ENCODE results near the gene PIK3CD. TPM values are rescaled to one million over a fixed set of nuclear protein-coding genes. Genes with fewer than 3 reads are reported as not detected.

PIK3CD gene
- total and polyA plus RNA-seq, 4 donors = 1.8 to 11.3 (median 3.4) TPM

DNA sequence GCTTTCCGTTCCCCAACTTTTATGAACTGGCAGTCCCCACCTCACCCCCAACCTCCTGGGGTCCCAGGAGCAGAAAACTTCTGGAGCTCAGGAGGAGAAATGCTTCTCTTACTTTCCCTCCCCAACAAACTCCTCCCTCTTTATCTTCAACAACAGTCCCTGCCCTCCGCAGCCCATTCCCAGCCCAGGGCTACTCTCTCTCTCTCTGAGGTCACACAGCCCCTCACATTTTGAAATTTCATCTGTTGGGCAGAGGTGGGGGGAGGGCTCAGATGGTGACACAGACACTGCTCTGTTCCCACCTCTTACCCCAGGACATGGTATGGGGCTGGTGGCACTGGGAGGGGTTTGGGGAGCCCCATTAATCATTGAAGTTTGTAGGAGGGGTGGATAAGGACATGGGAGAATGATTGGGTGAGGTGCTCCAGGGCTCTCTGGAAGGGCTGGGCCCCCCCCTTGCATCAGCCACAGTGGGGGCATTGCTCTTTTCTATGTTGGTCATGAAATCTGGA lies 6.0 kb downstream of the PIK3CD start (continued):
- TF ChIP-seq, protein P1, sequence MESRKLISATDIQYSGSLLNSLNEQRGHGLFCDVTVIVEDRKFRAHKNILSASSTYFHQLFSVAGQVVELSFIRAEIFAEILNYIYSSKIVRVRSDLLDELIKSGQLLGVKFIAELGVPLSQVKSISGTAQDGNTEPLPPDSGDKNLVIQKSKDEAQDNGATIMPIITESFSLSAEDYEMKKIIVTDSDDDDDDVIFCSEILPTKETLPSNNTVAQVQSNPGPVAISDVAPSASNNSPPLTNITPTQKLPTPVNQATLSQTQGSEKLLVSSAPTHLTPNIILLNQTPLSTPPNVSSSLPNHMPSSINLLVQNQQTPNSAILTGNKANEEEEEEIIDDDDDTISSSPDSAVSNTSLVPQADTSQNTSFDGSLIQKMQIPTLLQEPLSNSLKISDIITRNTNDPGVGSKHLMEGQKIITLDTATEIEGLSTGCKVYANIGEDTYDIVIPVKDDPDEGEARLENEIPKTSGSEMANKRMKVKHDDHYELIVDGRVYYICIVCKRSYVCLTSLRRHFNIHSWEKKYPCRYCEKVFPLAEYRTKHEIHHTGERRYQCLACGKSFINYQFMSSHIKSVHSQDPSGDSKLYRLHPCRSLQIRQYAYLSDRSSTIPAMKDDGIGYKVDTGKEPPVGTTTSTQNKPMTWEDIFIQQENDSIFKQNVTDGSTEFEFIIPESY (IDR thresholded peaks at IDR 0.05) = no peak
- TF ChIP-seq TAF1 (conservative IDR thresholded peaks at IDR 0.05) (no peak), HNF4G (IDR thresholded peaks at IDR 0.05) (no peak)

DNA sequence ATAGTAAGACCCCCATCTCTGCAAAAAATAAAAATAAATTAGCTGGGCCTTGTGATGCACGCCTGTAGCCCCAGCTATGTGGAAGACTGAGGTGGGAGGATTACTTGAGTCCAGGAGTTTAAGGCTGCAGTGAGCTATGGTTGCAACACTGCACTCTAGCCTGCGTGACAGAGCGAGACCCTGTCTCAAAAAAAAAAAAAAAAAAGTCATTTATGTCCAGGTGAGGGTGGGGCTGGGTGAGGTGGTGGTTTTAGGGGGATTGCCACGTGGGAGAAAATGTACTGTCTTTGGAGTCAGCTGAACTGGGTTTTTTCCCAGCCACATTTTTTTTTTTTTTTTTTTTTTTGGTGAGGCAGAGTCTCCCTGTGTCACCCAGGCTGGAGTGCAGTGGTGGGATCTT lies 6.7 kb downstream of the PIK3CD start:
- Histone ChIP-seq H3K27ac (ENCODE audit: low read depth in 1 of 2, low read length in 2 of 2) (no peak overlapping the region), H3K9me3 (ENCODE audit: control insufficient read depth in 4 of 4, low read length in 3 of 4) (no peaks in the 10 kb centered on the region), H3K27me3 (ENCODE audit: control insufficient read depth in 4 of 4, insufficient read depth in 4 of 4, low read length in 3 of 4) (no peaks in the 10 kb centered on the region), H3K9ac (ENCODE audit: low read depth in 1 of 2, low read length in 2 of 2) (no peak overlapping the region), H3K36me3 (ENCODE audit: control insufficient read depth in 4 of 4, insufficient read depth in 3 of 4, low read depth in 1 of 4, low read length in 3 of 4) (no peaks in the 10 kb centered on the region), H3K4me3 (ENCODE audit: low read depth in 1 of 3, low read length in 3 of 3) (no peak overlapping the region), H3K4me1 (ENCODE audit: control insufficient read depth in 4 of 4, insufficient read depth in 4 of 4, low read length in 3 of 4) (peaks cover 0 to 3% (median 1%) of the 10 kb centered on the region in 4 donors)
- TF ChIP-seq, protein P2, sequence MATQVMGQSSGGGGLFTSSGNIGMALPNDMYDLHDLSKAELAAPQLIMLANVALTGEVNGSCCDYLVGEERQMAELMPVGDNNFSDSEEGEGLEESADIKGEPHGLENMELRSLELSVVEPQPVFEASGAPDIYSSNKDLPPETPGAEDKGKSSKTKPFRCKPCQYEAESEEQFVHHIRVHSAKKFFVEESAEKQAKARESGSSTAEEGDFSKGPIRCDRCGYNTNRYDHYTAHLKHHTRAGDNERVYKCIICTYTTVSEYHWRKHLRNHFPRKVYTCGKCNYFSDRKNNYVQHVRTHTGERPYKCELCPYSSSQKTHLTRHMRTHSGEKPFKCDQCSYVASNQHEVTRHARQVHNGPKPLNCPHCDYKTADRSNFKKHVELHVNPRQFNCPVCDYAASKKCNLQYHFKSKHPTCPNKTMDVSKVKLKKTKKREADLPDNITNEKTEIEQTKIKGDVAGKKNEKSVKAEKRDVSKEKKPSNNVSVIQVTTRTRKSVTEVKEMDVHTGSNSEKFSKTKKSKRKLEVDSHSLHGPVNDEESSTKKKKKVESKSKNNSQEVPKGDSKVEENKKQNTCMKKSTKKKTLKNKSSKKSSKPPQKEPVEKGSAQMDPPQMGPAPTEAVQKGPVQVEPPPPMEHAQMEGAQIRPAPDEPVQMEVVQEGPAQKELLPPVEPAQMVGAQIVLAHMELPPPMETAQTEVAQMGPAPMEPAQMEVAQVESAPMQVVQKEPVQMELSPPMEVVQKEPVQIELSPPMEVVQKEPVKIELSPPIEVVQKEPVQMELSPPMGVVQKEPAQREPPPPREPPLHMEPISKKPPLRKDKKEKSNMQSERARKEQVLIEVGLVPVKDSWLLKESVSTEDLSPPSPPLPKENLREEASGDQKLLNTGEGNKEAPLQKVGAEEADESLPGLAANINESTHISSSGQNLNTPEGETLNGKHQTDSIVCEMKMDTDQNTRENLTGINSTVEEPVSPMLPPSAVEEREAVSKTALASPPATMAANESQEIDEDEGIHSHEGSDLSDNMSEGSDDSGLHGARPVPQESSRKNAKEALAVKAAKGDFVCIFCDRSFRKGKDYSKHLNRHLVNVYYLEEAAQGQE (IDR thresholded peaks at IDR 0.05) = no peak
- TF ChIP-seq, protein P3, sequence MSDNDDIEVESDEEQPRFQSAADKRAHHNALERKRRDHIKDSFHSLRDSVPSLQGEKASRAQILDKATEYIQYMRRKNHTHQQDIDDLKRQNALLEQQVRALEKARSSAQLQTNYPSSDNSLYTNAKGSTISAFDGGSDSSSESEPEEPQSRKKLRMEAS (IDR thresholded peaks at IDR 0.05) = no peak
- DNase-seq (ENCODE audit: low spot score) = no peak
- 70% methylated on average over 4 of the region's 4 CpGs for WGBS

DNA sequence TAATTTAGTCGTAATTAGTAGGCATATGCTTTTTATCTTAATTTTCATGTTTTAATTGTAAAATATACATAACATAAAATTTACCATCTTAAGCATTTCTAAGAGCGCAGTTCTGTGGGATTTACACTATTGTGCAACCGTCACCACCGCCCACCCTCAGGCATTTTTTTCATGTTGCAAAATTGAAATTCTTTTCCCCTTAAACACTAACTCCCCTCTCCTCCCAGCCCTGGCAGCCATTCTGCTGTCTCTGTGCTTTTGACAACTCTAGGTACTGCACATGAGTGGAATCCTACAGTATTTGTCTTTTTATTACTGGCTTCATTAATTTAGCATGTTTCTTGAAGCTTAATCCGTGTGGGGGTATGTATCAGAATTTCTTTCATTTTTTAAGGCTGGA lies 7.8 kb downstream of the PIK3CD start:
- TF ChIP-seq FOXA2 (IDR thresholded peaks at IDR 0.05) (no peak), RAD21 (IDR thresholded peaks at IDR 0.05) (no peak), YY1 (IDR thresholded peaks at IDR 0.05) (no peak), EGR1 (IDR thresholded peaks at IDR 0.05; ENCODE audit: low read depth in 2 of 2) (no peak), JUND (IDR thresholded peaks at IDR 0.05) (no peak), FOXA1 (IDR thresholded peaks at IDR 0.05) (no peak), TAF1 (conservative IDR thresholded peaks at IDR 0.05) (no peak), RXRA (IDR thresholded peaks at IDR 0.05) (no peak), HNF4G (IDR thresholded peaks at IDR 0.05) (no peak), NR2F2 (IDR thresholded peaks at IDR 0.05) (no peak)
- TF ChIP-seq, protein P4, sequence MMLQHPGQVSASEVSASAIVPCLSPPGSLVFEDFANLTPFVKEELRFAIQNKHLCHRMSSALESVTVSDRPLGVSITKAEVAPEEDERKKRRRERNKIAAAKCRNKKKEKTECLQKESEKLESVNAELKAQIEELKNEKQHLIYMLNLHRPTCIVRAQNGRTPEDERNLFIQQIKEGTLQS (IDR thresholded peaks at IDR 0.05) = no peak
- TF ChIP-seq, protein P2 (IDR thresholded peaks at IDR 0.05) = no peak
- TF ChIP-seq, protein P5, sequence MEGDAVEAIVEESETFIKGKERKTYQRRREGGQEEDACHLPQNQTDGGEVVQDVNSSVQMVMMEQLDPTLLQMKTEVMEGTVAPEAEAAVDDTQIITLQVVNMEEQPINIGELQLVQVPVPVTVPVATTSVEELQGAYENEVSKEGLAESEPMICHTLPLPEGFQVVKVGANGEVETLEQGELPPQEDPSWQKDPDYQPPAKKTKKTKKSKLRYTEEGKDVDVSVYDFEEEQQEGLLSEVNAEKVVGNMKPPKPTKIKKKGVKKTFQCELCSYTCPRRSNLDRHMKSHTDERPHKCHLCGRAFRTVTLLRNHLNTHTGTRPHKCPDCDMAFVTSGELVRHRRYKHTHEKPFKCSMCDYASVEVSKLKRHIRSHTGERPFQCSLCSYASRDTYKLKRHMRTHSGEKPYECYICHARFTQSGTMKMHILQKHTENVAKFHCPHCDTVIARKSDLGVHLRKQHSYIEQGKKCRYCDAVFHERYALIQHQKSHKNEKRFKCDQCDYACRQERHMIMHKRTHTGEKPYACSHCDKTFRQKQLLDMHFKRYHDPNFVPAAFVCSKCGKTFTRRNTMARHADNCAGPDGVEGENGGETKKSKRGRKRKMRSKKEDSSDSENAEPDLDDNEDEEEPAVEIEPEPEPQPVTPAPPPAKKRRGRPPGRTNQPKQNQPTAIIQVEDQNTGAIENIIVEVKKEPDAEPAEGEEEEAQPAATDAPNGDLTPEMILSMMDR (IDR thresholded peaks at IDR 0.05; ENCODE audit: low read depth, low read length, missing input control) = no peak
- no peaks in the 10 kb centered on the region for H3K27me3 ChIP-seq (ENCODE audit: control insufficient read depth in 4 of 4, insufficient read depth in 4 of 4, low read length in 3 of 4)

More for the DNA sequence above, 7.8 kb downstream of the PIK3CD start:
- peaks cover 0 to 3% (median 1%) of the 10 kb centered on the region in 4 donors for H3K4me1 ChIP-seq (ENCODE audit: control insufficient read depth in 4 of 4, insufficient read depth in 4 of 4, low read length in 3 of 4)
- H3K27ac ChIP-seq (ENCODE audit: low read depth in 1 of 2, low read length in 2 of 2) = no peak overlapping the region
- no peaks in the 10 kb centered on the region for H3K36me3 ChIP-seq (ENCODE audit: control insufficient read depth in 4 of 4, insufficient read depth in 3 of 4, low read depth in 1 of 4, low read length in 3 of 4)
- WGBS = 74% methylated on average over 5 of the region's 5 CpGs
- no peak overlapping the region for H3K4me3 ChIP-seq (ENCODE audit: low read depth in 1 of 3, low read length in 3 of 3)
- no peaks in the 10 kb centered on the region for H3K9me3 ChIP-seq (ENCODE audit: control insufficient read depth in 4 of 4, low read length in 3 of 4)
- H3K9ac ChIP-seq (ENCODE audit: low read depth in 1 of 2, low read length in 2 of 2) = no peak overlapping the region
- no peak for DNase-seq (ENCODE audit: low spot score)

Measured in liver (tissue), 9 donors.